Measurements from ENCODE around the gene NACC2. TPM values are rescaled to one million over a fixed set of nuclear protein-coding genes. Genes with fewer than 3 reads are reported as not detected.

NACC2 gene
- polyA plus RNA-seq, 1 of the 3 experiments (the other 2 are of a cell fraction): 22.1 TPM

DNA sequence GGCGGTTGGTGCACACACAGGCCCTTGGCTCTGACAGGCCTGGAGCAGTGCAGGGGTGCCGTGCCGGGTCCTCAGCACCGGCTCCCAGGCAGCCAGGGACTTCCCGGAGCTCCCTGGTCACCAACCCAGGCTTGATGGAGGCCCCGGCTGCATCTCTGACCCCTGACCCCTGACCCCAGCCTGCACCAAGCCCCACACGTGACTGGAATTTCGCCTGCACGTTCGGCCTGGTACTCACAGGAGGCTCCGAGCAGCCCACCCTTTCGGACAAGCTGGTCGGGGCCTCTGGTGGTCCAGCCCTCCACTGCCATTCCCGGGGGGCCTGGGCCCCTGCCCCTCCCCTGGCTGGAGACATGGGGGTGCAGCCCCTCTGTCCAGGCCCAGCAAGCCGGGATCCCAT, 108.5 kb downstream of the NACC2 start:
- peaks cover 5 to 43% of the 10 kb centered on the region in 2 experiments; a peak in 2 of 4 replicates for H3K4me1 ChIP-seq (ENCODE audit: control insufficient read depth in 1 of 2, insufficient read depth in 2 of 2, low read depth in 1 of 2, low read length in 1 of 2)
- H3K36me3 ChIP-seq (replicated peaks in 1 of 2; ENCODE audit: control insufficient read depth in 1 of 2, insufficient read depth in 2 of 2, low read length in 1 of 2): no peaks in the 10 kb centered on the region
- no peaks in the 10 kb centered on the region for H4K20me1 ChIP-seq (ENCODE audit: insufficient read depth)
- DNase-seq: no peak
- no peak overlapping the region for H3K4me3 ChIP-seq (ENCODE audit: low read depth in 2 of 2, low read length in 1 of 2)
- no peaks in the 10 kb centered on the region for H3K9me3 ChIP-seq
- H3K27ac ChIP-seq (ENCODE audit: low read depth in 2 of 2, low read length in 1 of 2): no peak overlapping the region
- 90% methylated on average over 7 of the region's 15 CpGs for WGBS (ENCODE audit: low lambda C conversion rate)
- H3F3A ChIP-seq (replicated peaks; ENCODE audit: insufficient read depth): no peaks in the 10 kb centered on the region
- ChIA-PET CTCF (interaction anchor here (2.2 to 3.6 kb wide), 2 partner anchors 19 to 136 kb away, joined by 9 to 22 read pairs; no protein-coding TSS in a partner anchor), POLR2A (interaction anchor here (1.3 kb wide), 1 partner anchor 8 kb away, joined by 5 read pairs; no protein-coding TSS in a partner anchor)
- no peak overlapping the region for H3K9ac ChIP-seq
- H2AFZ ChIP-seq (ENCODE audit: low read depth): no peak overlapping the region
- H3K9me2 ChIP-seq: no peaks in the 10 kb centered on the region
- H3K27me3 ChIP-seq (ENCODE audit: insufficient read depth): peaks cover 9% of the 10 kb centered on the region; the same call in 1 of the 2 replicates
- no peaks in the 10 kb centered on the region for H3K79me2 ChIP-seq (ENCODE audit: insufficient read depth)
- TF ChIP-seq TAF1 (IDR thresholded peaks at IDR 0.05; ENCODE audit: borderline replicate concordance, low read depth, low read length): no peak
- TF ChIP-seq GABPA (IDR thresholded peaks at IDR 0.05; ENCODE audit: low read depth): no peak
- TF ChIP-seq, protein P1, sequence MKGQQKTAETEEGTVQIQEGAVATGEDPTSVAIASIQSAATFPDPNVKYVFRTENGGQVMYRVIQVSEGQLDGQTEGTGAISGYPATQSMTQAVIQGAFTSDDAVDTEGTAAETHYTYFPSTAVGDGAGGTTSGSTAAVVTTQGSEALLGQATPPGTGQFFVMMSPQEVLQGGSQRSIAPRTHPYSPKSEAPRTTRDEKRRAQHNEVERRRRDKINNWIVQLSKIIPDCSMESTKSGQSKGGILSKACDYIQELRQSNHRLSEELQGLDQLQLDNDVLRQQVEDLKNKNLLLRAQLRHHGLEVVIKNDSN (IDR thresholded peaks at IDR 0.05; ENCODE audit: borderline replicate concordance, low read depth): no peak
- no peak overlapping the region for H3K4me2 ChIP-seq

DNA sequence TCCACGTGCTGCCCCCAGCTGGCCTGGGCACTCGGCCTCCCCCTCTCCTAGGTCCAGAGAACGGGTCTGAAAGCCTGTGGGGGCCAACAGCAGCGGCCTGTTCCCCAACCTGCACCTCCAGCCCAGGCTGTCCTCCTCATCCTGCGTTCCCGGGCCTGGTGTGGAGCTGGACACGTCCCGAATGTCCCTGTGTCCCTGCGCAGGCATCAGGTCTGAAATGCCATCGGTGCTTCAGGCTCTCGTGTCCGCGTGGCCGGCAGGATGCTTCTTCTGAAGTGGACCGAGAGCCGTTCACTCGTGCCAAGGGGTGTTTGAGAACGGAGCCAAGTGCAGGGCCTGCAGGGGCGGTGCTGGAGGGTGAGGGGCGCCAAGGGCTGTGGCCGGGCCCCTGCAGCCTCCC, 109.2 kb downstream of the NACC2 start:
- H3K27me3 ChIP-seq (ENCODE audit: insufficient read depth): peaks cover 9% of the 10 kb centered on the region; the same call in 1 of the 2 replicates
- no peak overlapping the region for H3K4me3 ChIP-seq (ENCODE audit: low read depth in 2 of 2, low read length in 1 of 2)
- no peak overlapping the region for H2AFZ ChIP-seq (ENCODE audit: low read depth)
- no peak overlapping the region for H3K9ac ChIP-seq
- no peaks in the 10 kb centered on the region for H3F3A ChIP-seq (replicated peaks; ENCODE audit: insufficient read depth)
- TF ChIP-seq FOSL2 (IDR thresholded peaks at IDR 0.05; ENCODE audit: borderline replicate concordance, low read depth): no peak
- TF ChIP-seq RFX5 (IDR thresholded peaks at IDR 0.05; ENCODE audit: low read length): no peak
- TF ChIP-seq, protein P1 (IDR thresholded peaks at IDR 0.05; ENCODE audit: borderline replicate concordance, low read depth): no peak
- no peak for TF ChIP-seq FOXJ3 (CRISPR knock-in tag; IDR thresholded peaks at IDR 0.05)
- no peak for TF ChIP-seq SMC3 (IDR thresholded peaks at IDR 0.05; ENCODE audit: low read depth, low read length)
- TF ChIP-seq, protein P2, sequence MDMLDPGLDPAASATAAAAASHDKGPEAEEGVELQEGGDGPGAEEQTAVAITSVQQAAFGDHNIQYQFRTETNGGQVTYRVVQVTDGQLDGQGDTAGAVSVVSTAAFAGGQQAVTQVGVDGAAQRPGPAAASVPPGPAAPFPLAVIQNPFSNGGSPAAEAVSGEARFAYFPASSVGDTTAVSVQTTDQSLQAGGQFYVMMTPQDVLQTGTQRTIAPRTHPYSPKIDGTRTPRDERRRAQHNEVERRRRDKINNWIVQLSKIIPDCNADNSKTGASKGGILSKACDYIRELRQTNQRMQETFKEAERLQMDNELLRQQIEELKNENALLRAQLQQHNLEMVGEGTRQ (IDR thresholded peaks at IDR 0.05; ENCODE audit: borderline replicate concordance, low read depth, low read length): no peak
- TF ChIP-seq, protein P3, sequence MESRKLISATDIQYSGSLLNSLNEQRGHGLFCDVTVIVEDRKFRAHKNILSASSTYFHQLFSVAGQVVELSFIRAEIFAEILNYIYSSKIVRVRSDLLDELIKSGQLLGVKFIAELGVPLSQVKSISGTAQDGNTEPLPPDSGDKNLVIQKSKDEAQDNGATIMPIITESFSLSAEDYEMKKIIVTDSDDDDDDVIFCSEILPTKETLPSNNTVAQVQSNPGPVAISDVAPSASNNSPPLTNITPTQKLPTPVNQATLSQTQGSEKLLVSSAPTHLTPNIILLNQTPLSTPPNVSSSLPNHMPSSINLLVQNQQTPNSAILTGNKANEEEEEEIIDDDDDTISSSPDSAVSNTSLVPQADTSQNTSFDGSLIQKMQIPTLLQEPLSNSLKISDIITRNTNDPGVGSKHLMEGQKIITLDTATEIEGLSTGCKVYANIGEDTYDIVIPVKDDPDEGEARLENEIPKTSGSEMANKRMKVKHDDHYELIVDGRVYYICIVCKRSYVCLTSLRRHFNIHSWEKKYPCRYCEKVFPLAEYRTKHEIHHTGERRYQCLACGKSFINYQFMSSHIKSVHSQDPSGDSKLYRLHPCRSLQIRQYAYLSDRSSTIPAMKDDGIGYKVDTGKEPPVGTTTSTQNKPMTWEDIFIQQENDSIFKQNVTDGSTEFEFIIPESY (IDR thresholded peaks at IDR 0.05; ENCODE audit: borderline replicate concordance, low read depth): no peak
- TF ChIP-seq, protein P4, sequence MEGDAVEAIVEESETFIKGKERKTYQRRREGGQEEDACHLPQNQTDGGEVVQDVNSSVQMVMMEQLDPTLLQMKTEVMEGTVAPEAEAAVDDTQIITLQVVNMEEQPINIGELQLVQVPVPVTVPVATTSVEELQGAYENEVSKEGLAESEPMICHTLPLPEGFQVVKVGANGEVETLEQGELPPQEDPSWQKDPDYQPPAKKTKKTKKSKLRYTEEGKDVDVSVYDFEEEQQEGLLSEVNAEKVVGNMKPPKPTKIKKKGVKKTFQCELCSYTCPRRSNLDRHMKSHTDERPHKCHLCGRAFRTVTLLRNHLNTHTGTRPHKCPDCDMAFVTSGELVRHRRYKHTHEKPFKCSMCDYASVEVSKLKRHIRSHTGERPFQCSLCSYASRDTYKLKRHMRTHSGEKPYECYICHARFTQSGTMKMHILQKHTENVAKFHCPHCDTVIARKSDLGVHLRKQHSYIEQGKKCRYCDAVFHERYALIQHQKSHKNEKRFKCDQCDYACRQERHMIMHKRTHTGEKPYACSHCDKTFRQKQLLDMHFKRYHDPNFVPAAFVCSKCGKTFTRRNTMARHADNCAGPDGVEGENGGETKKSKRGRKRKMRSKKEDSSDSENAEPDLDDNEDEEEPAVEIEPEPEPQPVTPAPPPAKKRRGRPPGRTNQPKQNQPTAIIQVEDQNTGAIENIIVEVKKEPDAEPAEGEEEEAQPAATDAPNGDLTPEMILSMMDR (IDR thresholded peaks at IDR 0.05): no peak
- no peaks in the 10 kb centered on the region for H3K9me3 ChIP-seq
- H3K79me2 ChIP-seq (ENCODE audit: insufficient read depth): no peaks in the 10 kb centered on the region
- H3K36me3 ChIP-seq (replicated peaks in 1 of 2; ENCODE audit: control insufficient read depth in 1 of 2, insufficient read depth in 2 of 2, low read length in 1 of 2): no peaks in the 10 kb centered on the region
- peaks cover 5 to 36% of the 10 kb centered on the region in 2 experiments; a peak in 2 of 4 replicates for H3K4me1 ChIP-seq (ENCODE audit: control insufficient read depth in 1 of 2, insufficient read depth in 2 of 2, low read depth in 1 of 2, low read length in 1 of 2)
- WGBS (ENCODE audit: low lambda C conversion rate): 80% methylated on average over 17 of the region's 21 CpGs
- H3K9me2 ChIP-seq: no peaks in the 10 kb centered on the region
- no peak overlapping the region for H3K4me2 ChIP-seq
- H3K27ac ChIP-seq (ENCODE audit: low read depth in 2 of 2, low read length in 1 of 2): no peak overlapping the region
- no peak for DNase-seq
- ChIA-PET POLR2A (no interaction called here), CTCF (interaction anchor here (2.2 to 3.6 kb wide), 2 partner anchors 18 to 137 kb away, joined by 9 to 22 read pairs; no protein-coding TSS in a partner anchor)
- H4K20me1 ChIP-seq (ENCODE audit: insufficient read depth): no peaks in the 10 kb centered on the region
